GM19468 (cell line): ENCODE data around the gene IL1RAPL2.
"Not testable (repeated sequence)": the region's sequence is repeated elsewhere in the genome, so short reads cannot be mapped to it uniquely, and the experiment has no call there.

Source experiments
- ATAC-seq: cut with Tn5 transposase; IDR thresholded peaks from one replicate; pipeline ENCODE4 v1.9.1; 2021; ENCODE audit warnings: mild to moderate bottlenecking, moderate library complexity, moderate number of reproducible peaks; ENCODE audit not compliant: unreplicated experiment; ENCODE audit errors: extremely low read depth

The IL1RAPL2 gene

GRCh38 chrX:104995546-104995945, 429.5 kb downstream of the IL1RAPL2 start:
- ATAC-seq, result no peak

GRCh38 chrX:105006103-105006502, 440.1 kb downstream of the IL1RAPL2 start:
- ATAC-seq, result no peak

GRCh38 chrX:105006996-105007395, 441.0 kb downstream of the IL1RAPL2 start:
- ATAC-seq, result no peak

GRCh38 chrX:105013719-105014118, 447.7 kb downstream of the IL1RAPL2 start:
- no peak for ATAC-seq

GRCh38 chrX:105017641-105018040, 451.6 kb downstream of the IL1RAPL2 start:
- ATAC-seq, result no peak

GRCh38 chrX:105018865-105019264, 452.9 kb downstream of the IL1RAPL2 start:
- no peak for ATAC-seq

GRCh38 chrX:105028962-105029361, 463.0 kb downstream of the IL1RAPL2 start:
- ATAC-seq, result not testable (repeated sequence)

GRCh38 chrX:105038672-105039328, 472.8 kb downstream of the IL1RAPL2 start:
- no peak for ATAC-seq

- ATAC-seq, result no peak
Measured at GRCh38 chrX:105050921-105051320, 484.9 kb downstream of the IL1RAPL2 start.

- no peak for ATAC-seq
Measured at GRCh38 chrX:105051364-105051763, 485.4 kb downstream of the IL1RAPL2 start.

- ATAC-seq, result no peak
Measured at GRCh38 chrX:105052926-105053325, 486.9 kb downstream of the IL1RAPL2 start.

- no peak for ATAC-seq
Measured at GRCh38 chrX:105063743-105064142, 497.7 kb downstream of the IL1RAPL2 start.

- ATAC-seq, result no peak
Measured at GRCh38 chrX:105098201-105098600, 532.2 kb downstream of the IL1RAPL2 start.

- no peak for ATAC-seq
Measured at GRCh38 chrX:105098812-105099211, 532.8 kb downstream of the IL1RAPL2 start.

GRCh38 chrX:105101378-105101777, 535.4 kb downstream of the IL1RAPL2 start:
- ATAC-seq, result no peak

GRCh38 chrX:105109936-105110335, 543.9 kb downstream of the IL1RAPL2 start:
- no peak for ATAC-seq

- ATAC-seq, result no peak
Measured at GRCh38 chrX:105114554-105115130, 548.6 kb downstream of the IL1RAPL2 start.

- ATAC-seq, result not testable (repeated sequence)
Measured at GRCh38 chrX:105115596-105116320, 549.8 kb downstream of the IL1RAPL2 start.

GRCh38 chrX:105116486-105116885, 550.5 kb downstream of the IL1RAPL2 start:
- no peak for ATAC-seq

GRCh38 chrX:105117621-105118020, 551.6 kb downstream of the IL1RAPL2 start:
- ATAC-seq, result no peak

- no peak for ATAC-seq
Measured at GRCh38 chrX:105120463-105120862, 554.5 kb downstream of the IL1RAPL2 start.
